NCI-H146 (cell line): ENCODE results near the gene ZNF227.
"Not testable (repeated sequence)": the region's sequence is repeated elsewhere in the genome, so short reads cannot be mapped to it uniquely, and the experiment has no call there.

Experiments
- DNase-seq: peaks from one replicate; lab custom pipeline; 2025; lab: John Stamatoyannopoulos, UW

Gene ZNF227

DNA sequence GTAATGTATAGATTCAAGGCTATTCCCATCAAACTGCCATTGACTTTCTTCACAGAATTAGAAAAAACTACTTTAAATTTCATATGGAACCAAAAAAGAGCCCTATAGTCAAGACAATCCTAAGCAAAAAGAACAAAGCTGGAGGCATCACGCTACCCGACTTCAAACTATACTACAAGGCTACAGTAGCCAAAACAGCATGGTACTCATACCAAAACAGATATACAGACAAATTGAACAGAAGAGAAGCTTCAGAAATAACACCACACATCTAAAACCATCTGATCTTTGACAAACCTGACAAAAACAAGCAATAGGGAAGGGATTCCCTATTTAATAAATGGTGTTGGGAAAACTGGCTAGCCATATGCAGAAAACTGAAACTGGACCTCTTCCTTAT, 40.0 kb downstream of the ZNF227 start:
- not testable (repeated sequence) for DNase-seq

DNA sequence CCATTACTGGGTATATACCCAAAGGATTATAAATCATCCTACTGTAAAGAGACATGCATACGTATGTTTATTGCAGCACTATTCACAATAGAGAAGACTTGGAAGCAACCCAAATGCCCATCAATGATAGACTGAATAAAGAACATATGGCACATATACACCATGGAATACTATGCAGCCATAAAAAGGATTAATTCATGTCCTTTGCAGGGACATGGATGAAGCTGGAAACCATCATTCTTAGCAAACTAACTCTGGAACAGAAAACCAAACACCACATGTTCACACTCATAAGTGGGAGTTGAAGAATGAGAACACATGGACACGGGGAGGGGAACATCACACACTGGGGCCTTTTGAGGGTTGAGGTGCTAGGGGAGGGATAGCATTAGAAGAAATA, 41.1 kb downstream of the ZNF227 start:
- not testable (repeated sequence) for DNase-seq

DNA sequence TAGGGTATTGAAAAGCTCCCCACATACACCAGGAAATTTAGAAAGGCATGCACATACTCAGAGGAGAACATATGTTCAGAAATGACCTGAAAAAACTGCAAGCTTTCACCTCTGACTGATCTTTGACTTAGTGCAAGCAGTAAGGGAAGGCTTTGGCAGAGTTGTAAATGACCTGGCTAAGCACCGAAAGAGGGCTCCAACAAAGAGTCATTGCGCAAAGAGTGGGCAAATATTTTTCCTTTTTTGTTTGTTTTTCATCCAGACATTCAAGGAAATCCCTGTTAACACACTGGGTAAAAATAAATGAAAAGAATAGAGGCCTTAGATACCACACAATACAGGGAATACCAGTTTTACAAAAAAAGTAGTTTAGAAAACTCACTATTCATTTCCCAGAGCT, 42.2 kb downstream of the ZNF227 start:
- DNase-seq, result no peak

DNA sequence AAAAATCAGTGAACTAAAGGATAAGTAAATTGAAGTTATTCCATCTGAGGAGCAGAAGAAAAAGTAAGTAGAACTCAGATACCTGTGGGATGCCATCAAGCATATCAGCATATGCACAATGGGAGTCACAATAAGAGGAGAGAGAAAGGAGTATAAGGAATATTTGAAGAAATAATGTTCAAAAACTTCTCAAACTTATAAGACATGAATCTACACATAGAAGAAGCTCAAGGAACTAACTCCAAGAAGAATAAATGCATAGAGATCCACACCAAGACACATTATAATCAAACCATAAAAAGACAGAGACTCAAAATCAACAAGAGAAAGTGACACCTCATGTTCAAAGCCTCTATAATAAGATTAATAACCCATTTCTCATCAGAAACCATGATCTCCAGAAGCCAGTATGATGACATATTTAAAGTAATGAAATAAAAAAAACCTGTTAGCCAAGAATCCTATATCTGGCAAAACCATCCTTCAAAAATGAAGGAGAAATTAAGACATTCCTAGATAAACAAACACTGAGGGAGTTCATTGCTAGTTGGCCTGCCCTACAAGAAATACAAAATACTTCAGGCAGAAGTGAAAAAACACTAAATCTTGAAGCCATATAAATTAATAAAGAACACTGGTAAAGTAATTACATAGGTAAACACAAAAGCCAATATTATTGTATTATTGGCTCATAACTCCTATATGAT, 43.5 kb downstream of the ZNF227 start:
- no peak for DNase-seq

DNA sequence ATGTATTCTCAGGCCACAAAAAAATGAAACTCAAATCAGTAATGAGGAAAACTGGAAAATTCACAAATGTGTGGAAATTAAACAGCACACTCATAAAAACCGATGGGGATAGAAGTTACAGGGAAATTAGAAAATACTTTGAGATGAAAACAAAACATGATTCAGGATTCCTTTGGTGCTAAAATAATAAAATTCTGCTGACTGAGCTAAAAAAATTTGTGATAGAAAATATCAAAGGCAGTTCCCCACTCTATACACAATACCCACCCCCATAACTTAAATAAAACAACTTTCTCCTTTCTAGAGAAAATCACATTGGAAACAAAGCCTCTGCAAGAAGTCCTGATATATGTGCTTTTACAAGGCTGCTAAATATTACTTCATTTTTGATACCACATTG, 45.8 kb downstream of the ZNF227 start:
- DNase-seq, result no peak

DNA sequence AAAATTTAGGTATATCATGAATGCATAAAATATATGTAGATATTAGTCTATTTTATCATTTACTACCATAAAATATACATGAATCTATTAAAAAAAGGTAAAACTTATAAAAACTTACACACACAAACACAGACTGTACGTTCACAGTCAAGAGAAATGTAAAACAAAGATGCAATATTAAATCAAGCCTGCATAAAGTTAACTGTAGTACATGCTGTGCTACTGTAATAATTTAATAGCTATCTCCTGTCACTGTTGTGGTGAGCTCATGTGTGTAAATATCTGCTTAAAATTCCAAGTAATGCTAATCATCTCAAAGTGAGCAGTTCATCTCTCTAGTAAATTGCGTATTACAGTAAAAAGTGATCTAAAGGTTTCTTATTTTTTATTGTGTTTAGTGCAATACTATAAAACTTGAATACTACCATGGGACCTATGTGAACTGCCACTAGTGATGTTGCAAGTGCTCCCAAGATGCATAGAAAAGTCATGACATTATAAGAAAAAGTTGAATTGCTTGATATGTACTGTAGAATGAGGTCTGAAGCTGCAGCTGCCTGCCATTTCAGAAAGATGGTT, 46.6 kb downstream of the ZNF227 start:
- no peak for DNase-seq

DNA sequence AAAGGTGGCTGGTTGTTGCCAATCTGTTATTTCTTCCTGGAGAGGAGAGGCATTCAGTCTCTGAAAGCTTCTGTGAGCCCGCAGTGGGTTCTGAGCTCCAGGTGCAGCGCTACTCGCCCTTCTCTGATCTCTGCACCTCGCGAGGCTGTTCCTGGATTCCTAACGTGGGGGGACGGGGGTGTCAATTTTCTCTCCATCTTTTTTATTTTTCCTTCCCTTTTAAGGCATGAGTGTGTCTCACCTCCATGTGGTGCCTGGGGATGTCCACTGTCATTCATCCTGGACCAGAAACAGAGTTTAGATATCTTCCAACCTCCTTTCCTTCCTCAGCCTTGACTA, 48.0 kb downstream of the ZNF227 start:
- peak; percentile 26 for DNase-seq

DNA sequence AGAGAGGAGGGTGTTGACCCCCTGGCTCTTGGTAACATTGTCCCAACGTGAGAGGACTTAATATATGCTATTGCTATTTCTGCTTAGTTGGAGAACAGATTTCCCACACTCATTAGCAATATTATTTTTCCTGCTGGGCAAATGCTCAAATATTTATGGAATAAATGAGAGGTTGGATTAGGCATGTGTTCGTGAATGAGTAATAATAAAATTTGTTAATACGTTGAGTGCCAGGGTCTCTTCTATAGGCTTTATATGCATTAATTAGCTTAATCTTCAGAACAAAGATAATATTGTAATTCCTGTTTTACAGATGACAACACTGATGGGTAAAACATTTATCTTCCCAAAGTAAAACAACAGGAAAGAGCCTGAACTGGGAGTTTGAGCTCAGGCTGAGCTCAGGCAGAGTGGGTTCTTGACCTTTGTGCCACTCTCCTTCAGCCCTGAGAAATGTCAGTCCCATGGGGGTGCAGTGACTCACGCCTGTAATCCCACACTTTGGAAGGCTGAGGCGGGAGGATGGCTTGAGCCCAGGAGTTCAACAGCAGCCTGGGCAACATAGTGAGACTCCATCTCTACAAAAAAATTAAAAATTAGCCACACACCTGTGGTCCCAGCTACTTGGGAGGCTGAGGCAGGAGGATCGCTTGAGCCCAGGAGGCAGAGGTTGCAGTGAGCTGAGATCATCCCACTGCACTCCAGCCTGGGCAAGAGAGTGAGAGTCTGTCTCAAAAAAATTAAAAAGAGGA, 48.5 kb downstream of the ZNF227 start:
- DNase-seq, result no peak

DNA sequence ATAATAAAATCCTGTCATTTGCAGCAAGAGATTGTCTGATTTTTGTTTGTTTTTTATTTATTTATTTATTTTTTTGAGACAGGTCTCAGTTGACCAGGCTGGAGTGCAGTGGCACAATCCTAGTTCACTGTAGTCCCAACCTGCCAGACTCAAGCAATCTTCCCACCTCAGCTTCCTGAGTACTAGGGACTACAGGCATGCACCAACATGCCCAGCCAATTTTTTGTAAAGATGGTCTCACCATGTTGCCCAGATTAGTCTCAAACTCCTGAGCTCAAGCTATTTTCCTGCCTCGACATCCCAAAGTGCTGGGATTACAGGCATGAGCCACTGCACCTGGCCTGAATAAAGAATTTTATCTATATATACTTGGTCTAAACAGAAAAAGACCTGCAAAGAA, 65.0 kb downstream of the ZNF227 start:
- DNase-seq, result no peak

DNA sequence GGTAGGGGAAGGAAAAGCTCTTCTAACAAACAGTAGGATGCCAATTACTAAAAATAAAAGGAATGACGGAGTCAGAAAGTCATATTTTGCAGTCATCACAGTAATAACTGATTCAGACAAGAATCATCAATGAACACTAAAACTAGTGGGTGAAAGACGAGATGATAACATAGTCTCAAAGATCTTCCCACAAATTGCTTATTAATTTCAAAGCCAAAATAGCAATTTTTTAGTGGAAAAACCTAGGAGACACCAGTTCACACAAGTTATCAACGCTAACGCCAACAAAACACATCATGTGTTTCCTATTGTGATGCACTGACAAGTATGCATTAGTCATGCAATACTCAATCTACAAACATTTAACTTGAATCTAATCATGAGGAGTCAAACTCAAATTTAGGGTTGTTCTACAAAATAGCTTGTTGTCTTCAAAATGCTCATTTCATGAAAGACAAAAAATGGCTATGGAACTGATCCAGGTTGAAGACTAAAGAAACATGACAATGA, 65.9 kb downstream of the ZNF227 start:
- no peak for DNase-seq

DNA sequence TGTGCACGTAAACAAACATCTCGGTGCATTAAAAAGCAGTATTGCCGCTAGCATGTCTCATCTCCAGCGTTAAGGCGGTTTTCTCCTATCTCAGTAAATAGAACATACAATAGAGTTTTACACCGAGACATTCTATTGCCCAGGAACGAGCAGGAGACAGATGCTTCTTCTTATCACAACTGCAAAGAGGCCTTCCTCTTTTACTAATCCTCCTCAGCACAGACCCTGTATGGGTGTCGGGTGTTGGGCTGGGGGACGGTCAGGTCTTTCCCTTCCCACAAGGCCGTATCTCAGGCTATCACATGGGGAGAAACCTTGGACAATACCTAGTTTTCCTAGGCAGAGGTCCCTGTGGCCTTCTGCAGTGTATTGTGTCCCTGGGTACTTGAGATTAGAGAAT, 68.6 kb downstream of the ZNF227 start:
- DNase-seq, result no peak

DNA sequence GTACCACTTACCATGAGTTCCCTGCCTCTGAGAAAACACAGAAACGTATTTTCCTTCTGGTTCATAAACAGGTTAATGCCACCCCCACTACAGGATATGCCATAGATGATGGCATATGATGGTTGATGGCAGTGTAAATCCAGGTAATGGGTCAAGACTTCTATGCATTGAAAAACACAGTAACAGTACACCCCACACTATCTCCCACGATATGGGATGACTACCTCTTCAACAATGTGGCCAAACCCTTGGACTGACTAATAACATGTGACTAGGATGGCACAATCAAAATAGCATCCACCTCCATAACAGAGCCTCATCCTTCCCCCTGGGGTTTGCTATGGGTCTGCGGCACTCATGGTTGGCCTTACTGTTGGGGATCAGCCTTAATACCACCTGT, 70.5 kb downstream of the ZNF227 start:
- DNase-seq, result no peak

DNA sequence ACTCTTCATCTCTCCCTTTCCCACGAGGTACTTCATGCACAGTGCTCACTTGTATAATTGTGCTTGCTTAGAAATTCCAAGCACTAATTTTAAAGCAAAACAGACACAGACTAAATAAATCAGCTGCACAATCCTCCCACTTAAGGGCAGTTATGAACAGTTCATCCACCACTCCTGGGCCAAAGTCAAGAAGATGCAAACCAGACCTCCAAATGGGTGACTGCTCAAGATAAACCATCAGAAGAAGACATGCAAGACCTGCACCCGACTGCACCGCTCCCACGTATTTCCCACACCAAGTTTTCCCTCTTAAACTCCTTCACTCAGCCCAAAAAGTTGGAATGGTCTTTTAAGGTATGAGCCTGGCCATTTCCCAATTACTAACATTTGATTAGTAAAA, 72.6 kb downstream of the ZNF227 start:
- DNase-seq, result no peak
